ENCODE results near the gene ZNF346. TPM values are rescaled to one million over a fixed set of nuclear protein-coding genes. Genes with fewer than 3 reads are reported as not detected.
A peak's percentile ranks its signal among the peaks of the same experiment; 100 is the strongest.

ZNF346 gene
- total RNA-seq, 1 experiment from 2014 or later: 32.5 TPM

GRCh38 chr5:177035976-177036375 is 13.5 kb downstream of the ZNF346 start:
- intact Hi-C loops (cut with micrococcal nuclease): no loop called here
- Mint-ChIP-seq H3K36me3 (ENCODE audit: insufficient read depth, unreplicated experiment) (peaks cover 23% of the 10 kb centered on the region), H3K4me1 (ENCODE audit: insufficient read depth, unreplicated experiment) (peaks cover 10% of the 10 kb centered on the region), H3K27ac (ENCODE audit: low read depth, unreplicated experiment) (no peak overlapping the region), H3K27me3 (ENCODE audit: insufficient read depth, unreplicated experiment) (no peaks in the 10 kb centered on the region), H3K4me3 (ENCODE audit: unreplicated experiment) (no peak overlapping the region), H3K9me3 (ENCODE audit: unreplicated experiment) (peaks cover 9% of the 10 kb centered on the region)
- BruUV-seq (replicated peaks): no TSS peak
- ChIA-PET POLR2A (interaction anchor here (0.7 to 1.6 kb wide), 3 partner anchors 11 to 23 kb away, joined by 3 to 4 read pairs (median 4); no protein-coding TSS in a partner anchor), CTCF (interaction anchor here (0.7 to 0.8 kb wide), 2 partner anchors 12 to 30 kb away, joined by 3 to 4 read pairs; no protein-coding TSS in a partner anchor)
- DNase-seq (ENCODE audit: unreplicated experiment): no peak
- TF ChIP-seq CTCF (IDR thresholded peaks at IDR 0.05; ENCODE audit: unreplicated experiment): no peak

- DNase-seq (ENCODE audit: unreplicated experiment): no peak
- no peaks in the 10 kb centered on the region for H3K27me3 Mint-ChIP-seq (ENCODE audit: insufficient read depth, unreplicated experiment)
- no peak overlapping the region for H3K27ac Mint-ChIP-seq (ENCODE audit: low read depth, unreplicated experiment)
- TF ChIP-seq CTCF (IDR thresholded peaks at IDR 0.05; ENCODE audit: unreplicated experiment): no peak
- intact Hi-C loops (cut with micrococcal nuclease): no loop called here
- H3K9me3 Mint-ChIP-seq (ENCODE audit: unreplicated experiment): peaks cover 5% of the 10 kb centered on the region
- POLR2A ChIA-PET: interaction anchor here (1.1 to 1.6 kb wide), 2 partner anchors 13 to 23 kb away, joined by 4 read pairs; no protein-coding TSS in a partner anchor
- peaks cover 11% of the 10 kb centered on the region for H3K4me1 Mint-ChIP-seq (ENCODE audit: insufficient read depth, unreplicated experiment)
- CTCF ChIA-PET: no interaction called here
- H3K4me3 Mint-ChIP-seq (ENCODE audit: unreplicated experiment): no peak overlapping the region
- BruUV-seq (replicated peaks): no TSS peak
- H3K36me3 Mint-ChIP-seq (ENCODE audit: insufficient read depth, unreplicated experiment): peaks cover 27% of the 10 kb centered on the region
Measured at GRCh38 chr5:177036443-177036842, 13.9 kb downstream of the ZNF346 start.

GRCh38 chr5:177036921-177037320 is 14.4 kb downstream of the ZNF346 start:
- Mint-ChIP-seq H3K27ac (ENCODE audit: low read depth, unreplicated experiment) (no peak overlapping the region), H3K27me3 (ENCODE audit: insufficient read depth, unreplicated experiment) (no peaks in the 10 kb centered on the region), H3K9me3 (ENCODE audit: unreplicated experiment) (no peaks in the 10 kb centered on the region), H3K4me3 (ENCODE audit: unreplicated experiment) (no peak overlapping the region), H3K4me1 (ENCODE audit: insufficient read depth, unreplicated experiment) (peaks cover 12% of the 10 kb centered on the region), H3K36me3 (ENCODE audit: insufficient read depth, unreplicated experiment) (peaks cover 29% of the 10 kb centered on the region)
- no peak for DNase-seq (ENCODE audit: unreplicated experiment)
- intact Hi-C loops (cut with micrococcal nuclease): no loop called here
- ChIA-PET CTCF (no interaction called here), POLR2A (interaction anchor here (1.1 to 1.6 kb wide), 2 partner anchors 14 to 22 kb away, joined by 4 read pairs; no protein-coding TSS in a partner anchor)
- BruUV-seq (replicated peaks): no TSS peak
- TF ChIP-seq CTCF (IDR thresholded peaks at IDR 0.05; ENCODE audit: unreplicated experiment): no peak

- Mint-ChIP-seq H3K27me3 (ENCODE audit: insufficient read depth, unreplicated experiment) (no peaks in the 10 kb centered on the region), H3K4me1 (ENCODE audit: insufficient read depth, unreplicated experiment) (peaks cover 12% of the 10 kb centered on the region), H3K27ac (ENCODE audit: low read depth, unreplicated experiment) (peak overlapping the region; percentile 44), H3K36me3 (ENCODE audit: insufficient read depth, unreplicated experiment) (peaks cover 55% of the 10 kb centered on the region), H3K9me3 (ENCODE audit: unreplicated experiment) (no peaks in the 10 kb centered on the region), H3K4me3 (ENCODE audit: unreplicated experiment) (no peak overlapping the region)
- BruUV-seq (replicated peaks): TSS peak; percentile 59
- ChIA-PET POLR2A (interaction anchor here (1.0 to 1.9 kb wide), 5 partner anchors 11 to 94 kb away, joined by 3 to 8 read pairs (median 4); no protein-coding TSS in a partner anchor), CTCF (interaction anchor here (1.0 to 1.4 kb wide), 2 partner anchors 31 to 35 kb away, joined by 3 read pairs; no protein-coding TSS in a partner anchor)
- no peak for TF ChIP-seq CTCF (IDR thresholded peaks at IDR 0.05; ENCODE audit: unreplicated experiment)
- peak; percentile 94 for DNase-seq (ENCODE audit: unreplicated experiment)
- intact Hi-C loops (cut with micrococcal nuclease): no loop called here
Measured at GRCh38 chr5:177040814-177041420, 18.4 kb downstream of the ZNF346 start.
